Measurements from ENCODE around the gene SNX3. TPM values are rescaled to one million over a fixed set of nuclear protein-coding genes. Genes with fewer than 3 reads are reported as not detected.

The SNX3 gene
- total RNA-seq, 1 donor from 2014 or later = 93.1 TPM

- DNase-seq (ENCODE audit: extremely low spot score, unreplicated experiment) = no peak
- no peaks in the 10 kb centered on the region for H3K27me3 Mint-ChIP-seq
- H3K27ac Mint-ChIP-seq = no peak overlapping the region
- no peaks in the 10 kb centered on the region for H3K4me1 Mint-ChIP-seq (ENCODE audit: unreplicated experiment)
- TF ChIP-seq CTCF (conservative IDR thresholded peaks at IDR 0.05) = no peak
- no peaks in the 10 kb centered on the region for H3K9me3 Mint-ChIP-seq
- no peak overlapping the region for H3K4me3 Mint-ChIP-seq
- H3K36me3 Mint-ChIP-seq = no peaks in the 10 kb centered on the region
Measured at GRCh38 chr6:108288742-108289141, 27.9 kb upstream of the SNX3 start.

- no peak for DNase-seq (ENCODE audit: extremely low spot score, unreplicated experiment)
- no peaks in the 10 kb centered on the region for H3K4me1 Mint-ChIP-seq (ENCODE audit: unreplicated experiment)
- no peak overlapping the region for H3K4me3 Mint-ChIP-seq
- H3K27ac Mint-ChIP-seq = no peak overlapping the region
- no peaks in the 10 kb centered on the region for H3K27me3 Mint-ChIP-seq
- TF ChIP-seq CTCF (conservative IDR thresholded peaks at IDR 0.05) = no peak
- H3K9me3 Mint-ChIP-seq = no peaks in the 10 kb centered on the region
- no peaks in the 10 kb centered on the region for H3K36me3 Mint-ChIP-seq
Measured at GRCh38 chr6:108287373-108287772, 26.5 kb upstream of the SNX3 start.

- no peaks in the 10 kb centered on the region for H3K4me1 Mint-ChIP-seq (ENCODE audit: unreplicated experiment)
- no peaks in the 10 kb centered on the region for H3K27me3 Mint-ChIP-seq
- H3K4me3 Mint-ChIP-seq = no peak overlapping the region
- no peaks in the 10 kb centered on the region for H3K36me3 Mint-ChIP-seq
- DNase-seq (ENCODE audit: extremely low spot score, unreplicated experiment) = no peak
- TF ChIP-seq CTCF (conservative IDR thresholded peaks at IDR 0.05) = no peak
- H3K27ac Mint-ChIP-seq = no peak overlapping the region
- H3K9me3 Mint-ChIP-seq = no peaks in the 10 kb centered on the region
Measured at GRCh38 chr6:108286366-108286765, 25.5 kb upstream of the SNX3 start.

GRCh38 chr6:108285381-108285780 lies 24.5 kb upstream of the SNX3 start:
- H3K27ac Mint-ChIP-seq = no peak overlapping the region
- no peaks in the 10 kb centered on the region for H3K27me3 Mint-ChIP-seq
- no peak for DNase-seq (ENCODE audit: extremely low spot score, unreplicated experiment)
- no peak for TF ChIP-seq CTCF (conservative IDR thresholded peaks at IDR 0.05)
- H3K9me3 Mint-ChIP-seq = no peaks in the 10 kb centered on the region
- H3K4me3 Mint-ChIP-seq = no peak overlapping the region
- no peaks in the 10 kb centered on the region for H3K4me1 Mint-ChIP-seq (ENCODE audit: unreplicated experiment)
- no peaks in the 10 kb centered on the region for H3K36me3 Mint-ChIP-seq

GRCh38 chr6:108277831-108278230 lies 17.0 kb upstream of the SNX3 start:
- H3K27me3 Mint-ChIP-seq = no peaks in the 10 kb centered on the region
- no peaks in the 10 kb centered on the region for H3K9me3 Mint-ChIP-seq
- no peak for TF ChIP-seq CTCF (conservative IDR thresholded peaks at IDR 0.05)
- DNase-seq (ENCODE audit: extremely low spot score, unreplicated experiment) = no peak
- no peaks in the 10 kb centered on the region for H3K36me3 Mint-ChIP-seq
- peaks cover 5% of the 10 kb centered on the region for H3K4me1 Mint-ChIP-seq (ENCODE audit: unreplicated experiment)
- H3K4me3 Mint-ChIP-seq = no peak overlapping the region
- H3K27ac Mint-ChIP-seq = no peak overlapping the region

GRCh38 chr6:108277295-108277694 lies 16.5 kb upstream of the SNX3 start:
- H3K9me3 Mint-ChIP-seq = no peaks in the 10 kb centered on the region
- no peaks in the 10 kb centered on the region for H3K27me3 Mint-ChIP-seq
- no peaks in the 10 kb centered on the region for H3K36me3 Mint-ChIP-seq
- DNase-seq (ENCODE audit: extremely low spot score, unreplicated experiment) = no peak
- no peak for TF ChIP-seq CTCF (conservative IDR thresholded peaks at IDR 0.05)
- H3K4me3 Mint-ChIP-seq = no peak overlapping the region
- H3K4me1 Mint-ChIP-seq (ENCODE audit: unreplicated experiment) = peaks cover 5% of the 10 kb centered on the region
- no peak overlapping the region for H3K27ac Mint-ChIP-seq
